ENCODE measurements around the gene NKAP. TPM values are rescaled to one million over a fixed set of nuclear protein-coding genes. Genes with fewer than 3 reads are reported as not detected.
"Not testable (repeated sequence)": the region's sequence is repeated elsewhere in the genome, so short reads cannot be mapped to it uniquely, and the experiment has no call there.

NKAP gene
- polyA plus RNA-seq, 4 donors, result 10.6 to 16.4 (median 14.7) TPM

DNA sequence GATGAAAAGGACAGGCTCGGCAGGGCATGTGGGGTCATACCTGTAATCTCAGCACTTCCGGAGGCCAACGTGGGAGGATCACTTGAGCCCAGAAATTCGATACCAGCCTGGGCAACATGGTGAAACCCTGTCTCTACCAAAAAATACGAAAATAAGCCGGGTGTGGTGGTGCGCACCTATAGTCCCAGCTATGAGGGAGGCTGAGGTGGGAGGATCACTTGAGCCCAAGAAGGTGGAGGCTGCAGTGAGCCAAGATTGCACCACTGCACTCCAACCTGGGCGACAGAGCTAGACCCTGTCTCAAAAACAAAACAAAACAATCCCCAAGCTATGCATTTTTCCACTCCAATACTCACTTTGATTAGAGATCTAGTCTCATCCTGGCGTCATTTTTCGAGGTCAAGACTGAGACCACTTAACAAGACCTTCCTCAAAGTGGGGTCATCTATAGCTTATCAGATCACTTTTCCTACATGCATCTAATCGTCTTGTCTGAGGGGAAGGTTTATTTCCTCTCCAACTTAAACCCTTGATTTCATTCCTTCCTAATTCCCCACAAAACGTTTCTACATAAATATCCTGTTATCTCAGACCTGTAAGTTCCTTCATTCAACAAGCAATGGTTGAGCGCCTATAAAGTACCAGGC lies 1.3 kb downstream of the NKAP start:
- no peak for DNase-seq (ENCODE audit: low read depth in 4 of 4, low spot score in 3 of 4)

DNA sequence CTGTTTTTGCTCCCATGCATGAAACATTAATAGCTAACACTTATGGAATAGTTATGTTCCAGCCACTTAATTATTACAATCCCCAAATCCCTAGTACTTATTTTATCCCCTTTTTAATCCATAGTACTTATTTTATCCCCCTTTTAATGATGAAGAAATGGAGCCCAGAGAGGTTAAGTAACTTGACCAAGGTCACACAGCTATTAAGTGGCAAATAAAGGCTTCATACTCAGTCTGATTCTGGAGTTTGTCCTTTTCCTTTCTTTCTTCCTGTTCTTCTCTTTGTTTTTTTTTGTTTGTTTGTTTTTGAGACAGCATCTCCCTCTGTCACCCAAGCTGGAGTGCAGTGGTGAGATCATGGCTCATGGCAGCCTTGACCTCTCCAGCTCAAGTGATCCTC lies 2.2 kb downstream of the NKAP start:
- DNase-seq (ENCODE audit: low read depth in 4 of 4, low spot score in 3 of 4), result no peak

DNA sequence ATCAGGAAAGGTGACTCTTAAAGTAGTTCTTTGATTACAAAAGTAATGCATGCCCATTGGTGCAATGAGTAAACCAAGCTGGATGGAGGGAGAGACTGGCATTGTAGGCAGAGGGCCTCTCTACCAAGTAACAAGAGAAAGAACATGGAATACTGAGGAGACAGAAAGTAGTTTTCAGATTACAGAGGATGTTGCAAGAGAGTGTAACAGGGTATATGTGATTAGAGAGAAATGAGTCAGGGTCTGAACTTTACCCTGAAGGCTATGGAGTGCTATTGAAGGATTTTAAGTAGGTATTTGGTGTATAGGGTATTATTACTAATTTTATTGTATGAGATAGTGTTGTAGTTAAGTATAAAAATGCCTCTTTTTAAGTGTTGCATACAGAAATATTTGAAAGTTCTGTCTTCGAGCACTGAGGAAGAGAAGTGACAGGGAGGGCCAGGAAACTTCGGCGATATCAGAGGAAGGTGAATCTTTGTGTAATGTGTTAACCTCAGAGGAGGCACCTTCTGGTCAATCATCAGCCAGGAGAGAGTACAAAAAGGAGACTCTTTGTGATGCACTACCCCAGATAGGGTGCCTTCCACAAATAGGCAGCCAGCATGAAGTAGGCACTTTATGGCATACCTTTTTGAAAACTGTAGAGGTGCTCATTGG lies 8.2 kb downstream of the NKAP start:
- DNase-seq (ENCODE audit: low read depth in 4 of 4, low spot score in 3 of 4), result no peak

GRCh38 chrX:119922391-119922790 lies 21.2 kb downstream of the NKAP start:
- DNase-seq (ENCODE audit: low read depth in 4 of 4, low spot score in 3 of 4), result not testable (repeated sequence)

- no peak for DNase-seq (ENCODE audit: low read depth in 4 of 4, low spot score in 3 of 4)
These were observed 23.5 kb downstream of the NKAP start for GRCh38 chrX:119919835-119920585.

- no peak for DNase-seq (ENCODE audit: low read depth in 4 of 4, low spot score in 3 of 4)
These were observed 25.7 kb downstream of the NKAP start for GRCh38 chrX:119917877-119918276.

DNA sequence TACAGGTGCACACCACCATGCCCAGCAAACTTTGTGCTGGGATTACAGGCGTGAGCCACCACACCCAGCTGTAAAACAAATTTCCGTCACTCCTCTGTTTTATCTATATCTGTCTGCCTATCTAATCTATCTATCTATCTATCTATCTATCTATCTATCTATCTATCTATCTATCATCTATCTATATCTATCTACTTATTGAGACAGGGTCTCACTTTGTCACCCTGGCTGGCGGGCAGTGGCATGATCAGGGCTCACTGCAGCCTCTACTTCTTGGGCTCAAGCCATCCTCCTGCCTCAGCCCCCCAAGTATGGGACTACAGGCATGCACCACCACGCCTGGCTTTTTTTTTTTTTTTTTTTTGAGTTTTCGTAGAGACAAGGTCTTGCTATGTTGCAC lies 27.2 kb downstream of the NKAP start:
- DNase-seq (ENCODE audit: low read depth in 4 of 4, low spot score in 3 of 4), result no peak

- DNase-seq (ENCODE audit: low read depth in 4 of 4, low spot score in 3 of 4), result no peak
These were observed 42.6 kb downstream of the NKAP start for GRCh38 chrX:119900976-119901375.

GRCh38 chrX:119899125-119899524 lies 44.4 kb downstream of the NKAP start:
- DNase-seq (ENCODE audit: low read depth in 4 of 4, low spot score in 3 of 4), result no peak

DNA sequence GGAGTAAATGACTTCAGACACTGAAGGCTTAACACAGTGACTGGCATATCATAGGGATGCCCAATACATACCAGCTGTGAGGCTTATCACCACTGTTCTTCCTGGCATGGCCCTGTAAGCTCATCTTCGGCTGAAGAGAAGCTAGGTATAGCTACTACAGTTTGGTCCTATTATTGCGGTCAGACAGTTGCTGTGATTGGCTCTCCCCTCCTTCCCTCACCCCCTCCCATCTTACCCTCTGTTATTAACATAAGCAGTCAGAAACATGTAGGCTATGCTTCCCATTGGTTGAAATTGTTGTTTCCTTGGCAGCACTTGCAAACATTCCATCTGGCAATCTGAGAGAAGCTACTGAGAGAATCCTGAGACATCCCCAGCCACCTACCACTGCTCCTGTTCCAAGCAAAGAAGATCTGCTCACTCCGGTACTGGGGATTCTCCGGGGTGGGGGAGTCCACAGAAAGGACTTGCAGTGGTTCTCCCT lies 47.7 kb downstream of the NKAP start, which contains the start of gene AKAP14:
TSS of gene AKAP14 (plus strand) at position 51 of the 484 bp plus-strand sequence. CDS start 7,331 bp downstream, outside the sequence.
- no peak for DNase-seq (ENCODE audit: low read depth in 4 of 4, low spot score in 3 of 4)

- DNase-seq (ENCODE audit: low read depth in 4 of 4, low spot score in 3 of 4), result not testable (repeated sequence)
These were observed 51.4 kb downstream of the NKAP start for GRCh38 chrX:119891961-119892692.

- DNase-seq (ENCODE audit: low read depth in 4 of 4, low spot score in 3 of 4), result not testable (repeated sequence)
These were observed 52.9 kb downstream of the NKAP start for GRCh38 chrX:119890626-119891025.

DNA sequence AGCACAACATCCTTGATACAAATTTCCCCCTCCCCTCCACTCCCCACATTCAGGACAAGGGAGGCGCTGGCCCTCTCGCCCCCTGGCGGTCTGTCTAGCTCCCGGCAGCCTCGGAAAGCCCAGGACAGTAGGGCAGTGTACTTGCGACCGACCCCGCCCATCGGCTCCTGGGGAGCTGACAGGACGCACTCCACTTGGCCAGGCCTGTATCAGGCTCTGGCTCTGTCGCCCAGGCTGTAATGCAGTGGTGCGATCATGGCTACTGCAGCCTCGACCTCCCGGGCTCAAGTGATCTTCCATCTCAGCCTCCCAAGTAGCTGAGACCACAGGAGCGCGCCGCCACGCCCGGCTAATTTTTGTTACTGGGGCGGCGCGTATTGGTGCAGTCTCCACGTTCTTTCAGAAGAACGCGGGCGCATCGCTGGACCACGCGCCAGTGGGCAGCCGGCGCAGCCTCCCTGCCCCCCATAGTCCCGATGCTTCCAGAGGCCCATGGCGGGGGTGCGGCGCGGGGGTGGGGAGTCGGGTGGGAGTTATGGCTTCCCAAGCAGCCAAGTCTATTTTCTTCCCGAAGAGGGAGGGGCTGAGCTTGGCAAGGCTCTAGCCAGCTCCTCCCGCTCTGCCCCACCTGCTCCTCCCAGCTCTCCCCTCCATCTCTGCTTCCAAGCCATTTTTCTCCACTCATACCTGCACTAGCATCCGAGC lies 55.7 kb downstream of the NKAP start:
- no peak for DNase-seq (ENCODE audit: low read depth in 4 of 4, low spot score in 3 of 4)

GRCh38 chrX:119885554-119886428 lies 57.8 kb downstream of the NKAP start:
- DNase-seq (ENCODE audit: low read depth in 4 of 4, low spot score in 3 of 4), result no peak

- DNase-seq (ENCODE audit: low read depth in 4 of 4, low spot score in 3 of 4), result no peak
These were observed 62.8 kb downstream of the NKAP start for GRCh38 chrX:119880552-119881437.

GRCh38 chrX:119880076-119880475 lies 63.5 kb downstream of the NKAP start:
- DNase-seq (ENCODE audit: low read depth in 4 of 4, low spot score in 3 of 4), result no peak

DNA sequence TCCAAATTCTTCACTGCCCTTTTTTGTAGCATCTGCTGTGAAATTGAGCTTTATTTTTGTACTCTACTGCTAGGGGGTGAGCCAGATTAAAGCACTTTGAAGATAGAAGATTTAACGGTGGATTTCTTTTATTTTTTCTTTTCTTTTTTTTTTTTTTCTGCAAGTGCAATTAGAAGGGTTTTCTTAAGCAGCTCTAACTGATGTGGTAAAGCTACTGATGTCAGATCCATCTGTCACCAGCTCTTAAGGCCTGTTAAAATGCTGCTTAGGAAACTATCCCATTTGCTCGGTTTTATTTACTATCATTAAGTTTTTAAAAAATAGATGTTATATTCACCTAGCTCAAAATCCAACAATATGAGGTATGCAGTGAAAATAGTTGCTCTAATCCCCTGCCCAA lies 64.8 kb downstream of the NKAP start:
- DNase-seq (ENCODE audit: low read depth in 4 of 4, low spot score in 3 of 4), result no peak
